B cell (primary cell): ENCODE results near the gene MYLK4.

Experiments
- EZH2 ChIP-seq: IDR thresholded peaks from 2 replicates; pipeline ENCODE4 v1.6.1; 2012; ENCODE audit warnings: borderline replicate concordance, low read depth, mild to moderate bottlenecking, moderate library complexity, low read length; ENCODE audit not compliant: insufficient read depth, poor library complexity, severe bottlenecking
- TF ChIP-seq, protein P1 (sequence below): fragments of 200-600 bp; IDR thresholded peaks from one replicate; pipeline ENCODE4 v1.8.0; 2022; ENCODE audit warnings: antibody characterized with exemption, mild to moderate bottlenecking

- TF ChIP-seq, protein P1, sequence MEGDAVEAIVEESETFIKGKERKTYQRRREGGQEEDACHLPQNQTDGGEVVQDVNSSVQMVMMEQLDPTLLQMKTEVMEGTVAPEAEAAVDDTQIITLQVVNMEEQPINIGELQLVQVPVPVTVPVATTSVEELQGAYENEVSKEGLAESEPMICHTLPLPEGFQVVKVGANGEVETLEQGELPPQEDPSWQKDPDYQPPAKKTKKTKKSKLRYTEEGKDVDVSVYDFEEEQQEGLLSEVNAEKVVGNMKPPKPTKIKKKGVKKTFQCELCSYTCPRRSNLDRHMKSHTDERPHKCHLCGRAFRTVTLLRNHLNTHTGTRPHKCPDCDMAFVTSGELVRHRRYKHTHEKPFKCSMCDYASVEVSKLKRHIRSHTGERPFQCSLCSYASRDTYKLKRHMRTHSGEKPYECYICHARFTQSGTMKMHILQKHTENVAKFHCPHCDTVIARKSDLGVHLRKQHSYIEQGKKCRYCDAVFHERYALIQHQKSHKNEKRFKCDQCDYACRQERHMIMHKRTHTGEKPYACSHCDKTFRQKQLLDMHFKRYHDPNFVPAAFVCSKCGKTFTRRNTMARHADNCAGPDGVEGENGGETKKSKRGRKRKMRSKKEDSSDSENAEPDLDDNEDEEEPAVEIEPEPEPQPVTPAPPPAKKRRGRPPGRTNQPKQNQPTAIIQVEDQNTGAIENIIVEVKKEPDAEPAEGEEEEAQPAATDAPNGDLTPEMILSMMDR, result no peak
- TF ChIP-seq EZH2, result no peak
Measured at GRCh38 chr6:2741756-2742155, 9.0 kb downstream of the MYLK4 start.
